ENCODE results near the gene LNPK.

GRCh38 chr2:176001281-176001915 lies 669 bp downstream of the LNPK start:
- TF ChIP-seq RELA (CRISPR knock-in tag; IDR thresholded peaks at IDR 0.05; ENCODE audit: borderline replicate concordance) (no peak), ZNF138 (CRISPR knock-in tag; conservative IDR thresholded peaks at IDR 0.05) (no peak), NR3C1 (CRISPR knock-in tag; conservative IDR thresholded peaks at IDR 0.05; ENCODE audit: low read depth) (no peak), ZNF671 (CRISPR knock-in tag; IDR thresholded peaks at IDR 0.05) (no peak), ZNF232 (CRISPR knock-in tag; IDR thresholded peaks at IDR 0.05) (no peak), MAX (CRISPR knock-in tag; IDR thresholded peaks at IDR 0.05) (no peak)
- TF ChIP-seq, protein P1, sequence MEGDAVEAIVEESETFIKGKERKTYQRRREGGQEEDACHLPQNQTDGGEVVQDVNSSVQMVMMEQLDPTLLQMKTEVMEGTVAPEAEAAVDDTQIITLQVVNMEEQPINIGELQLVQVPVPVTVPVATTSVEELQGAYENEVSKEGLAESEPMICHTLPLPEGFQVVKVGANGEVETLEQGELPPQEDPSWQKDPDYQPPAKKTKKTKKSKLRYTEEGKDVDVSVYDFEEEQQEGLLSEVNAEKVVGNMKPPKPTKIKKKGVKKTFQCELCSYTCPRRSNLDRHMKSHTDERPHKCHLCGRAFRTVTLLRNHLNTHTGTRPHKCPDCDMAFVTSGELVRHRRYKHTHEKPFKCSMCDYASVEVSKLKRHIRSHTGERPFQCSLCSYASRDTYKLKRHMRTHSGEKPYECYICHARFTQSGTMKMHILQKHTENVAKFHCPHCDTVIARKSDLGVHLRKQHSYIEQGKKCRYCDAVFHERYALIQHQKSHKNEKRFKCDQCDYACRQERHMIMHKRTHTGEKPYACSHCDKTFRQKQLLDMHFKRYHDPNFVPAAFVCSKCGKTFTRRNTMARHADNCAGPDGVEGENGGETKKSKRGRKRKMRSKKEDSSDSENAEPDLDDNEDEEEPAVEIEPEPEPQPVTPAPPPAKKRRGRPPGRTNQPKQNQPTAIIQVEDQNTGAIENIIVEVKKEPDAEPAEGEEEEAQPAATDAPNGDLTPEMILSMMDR (IDR thresholded peaks at IDR 0.05): no peak
- TF ChIP-seq, protein P2, sequence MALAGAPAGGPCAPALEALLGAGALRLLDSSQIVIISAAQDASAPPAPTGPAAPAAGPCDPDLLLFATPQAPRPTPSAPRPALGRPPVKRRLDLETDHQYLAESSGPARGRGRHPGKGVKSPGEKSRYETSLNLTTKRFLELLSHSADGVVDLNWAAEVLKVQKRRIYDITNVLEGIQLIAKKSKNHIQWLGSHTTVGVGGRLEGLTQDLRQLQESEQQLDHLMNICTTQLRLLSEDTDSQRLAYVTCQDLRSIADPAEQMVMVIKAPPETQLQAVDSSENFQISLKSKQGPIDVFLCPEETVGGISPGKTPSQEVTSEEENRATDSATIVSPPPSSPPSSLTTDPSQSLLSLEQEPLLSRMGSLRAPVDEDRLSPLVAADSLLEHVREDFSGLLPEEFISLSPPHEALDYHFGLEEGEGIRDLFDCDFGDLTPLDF (CRISPR knock-in tag; IDR thresholded peaks at IDR 0.05): no peak
- TF ChIP-seq, protein P3, sequence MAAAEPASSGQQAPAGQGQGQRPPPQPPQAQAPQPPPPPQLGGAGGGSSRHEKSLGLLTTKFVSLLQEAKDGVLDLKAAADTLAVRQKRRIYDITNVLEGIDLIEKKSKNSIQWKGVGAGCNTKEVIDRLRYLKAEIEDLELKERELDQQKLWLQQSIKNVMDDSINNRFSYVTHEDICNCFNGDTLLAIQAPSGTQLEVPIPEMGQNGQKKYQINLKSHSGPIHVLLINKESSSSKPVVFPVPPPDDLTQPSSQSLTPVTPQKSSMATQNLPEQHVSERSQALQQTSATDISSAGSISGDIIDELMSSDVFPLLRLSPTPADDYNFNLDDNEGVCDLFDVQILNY (CRISPR knock-in tag; IDR thresholded peaks at IDR 0.05): no peak

Measured in WTC11 (cell line).